GM10847 (cell line): ENCODE measurements around the gene YTHDF1.

Experiments
- POLR2A ChIP-seq: IDR thresholded peaks from 2 replicates; pipeline ENCODE4 v1.6.1; 2011; ENCODE audit not compliant: insufficient read length; ENCODE audit errors: extremely low read depth

The YTHDF1 gene

GRCh38 chr20:63223121-63223825 lies 7.3 kb upstream of the YTHDF1 start:
- no peak for TF ChIP-seq POLR2A

- no peak for TF ChIP-seq POLR2A
Measured at GRCh38 chr20:63222541-63222940, 6.6 kb upstream of the YTHDF1 start.

GRCh38 chr20:63220696-63221399 lies 4.9 kb upstream of the YTHDF1 start:
- no peak for TF ChIP-seq POLR2A

- no peak for TF ChIP-seq POLR2A
Measured at GRCh38 chr20:63219866-63220521, 4.1 kb upstream of the YTHDF1 start.

- TF ChIP-seq POLR2A, result no peak
Measured at GRCh38 chr20:63219447-63219821, 3.5 kb upstream of the YTHDF1 start.

- no peak for TF ChIP-seq POLR2A
Measured at GRCh38 chr20:63218701-63219446, 2.9 kb upstream of the YTHDF1 start.

- TF ChIP-seq POLR2A, result no peak
Measured at GRCh38 chr20:63217706-63218105, 1.8 kb upstream of the YTHDF1 start.

- TF ChIP-seq POLR2A, result no peak
Measured at GRCh38 chr20:63216849-63217471, 1.0 kb upstream of the YTHDF1 start.

- no peak for TF ChIP-seq POLR2A
Measured at GRCh38 chr20:63215101-63216040, 560 bp downstream of the YTHDF1 start.

- TF ChIP-seq POLR2A, result no peak
Measured at GRCh38 chr20:63214514-63214913, 1.4 kb downstream of the YTHDF1 start.

GRCh38 chr20:63212792-63213191 lies 3.1 kb downstream of the YTHDF1 start:
- no peak for TF ChIP-seq POLR2A

- no peak for TF ChIP-seq POLR2A
Measured at GRCh38 chr20:63212393-63212730, 3.6 kb downstream of the YTHDF1 start.

GRCh38 chr20:63210011-63210605 lies 5.8 kb downstream of the YTHDF1 start:
- no peak for TF ChIP-seq POLR2A
